PC-3 (cell line): ENCODE data around the gene GH1.
"Not testable (repeated sequence)": the region's sequence is repeated elsewhere in the genome, so short reads cannot be mapped to it uniquely, and the experiment has no call there.

Source experiments
- EZH2 ChIP-seq: fragments of 300-600 bp; sonication (generic); IDR thresholded peaks from one replicate; pipeline ENCODE4 v1.6.1; 2017; ENCODE audit warnings: antibody characterized with exemption, mild to moderate bottlenecking, low read length; ENCODE audit not compliant: unreplicated experiment
- EZH2phosphoT487 ChIP-seq: fragments of 300-600 bp; sonication (generic); IDR thresholded peaks from 2 replicates; pipeline ENCODE4 v1.6.1; 2018; ENCODE audit warnings: mild to moderate bottlenecking, antibody characterized with exemption, low read length, borderline replicate concordance
- TF ChIP-seq, protein P1 (sequence below): fragments of 300-600 bp; sonication (generic); conservative IDR thresholded peaks from 2 replicates; pipeline ENCODE4 v1.5.1; 2017; ENCODE audit warnings: antibody characterized with exemption, low read depth, mild to moderate bottlenecking, low read length

DNA sequence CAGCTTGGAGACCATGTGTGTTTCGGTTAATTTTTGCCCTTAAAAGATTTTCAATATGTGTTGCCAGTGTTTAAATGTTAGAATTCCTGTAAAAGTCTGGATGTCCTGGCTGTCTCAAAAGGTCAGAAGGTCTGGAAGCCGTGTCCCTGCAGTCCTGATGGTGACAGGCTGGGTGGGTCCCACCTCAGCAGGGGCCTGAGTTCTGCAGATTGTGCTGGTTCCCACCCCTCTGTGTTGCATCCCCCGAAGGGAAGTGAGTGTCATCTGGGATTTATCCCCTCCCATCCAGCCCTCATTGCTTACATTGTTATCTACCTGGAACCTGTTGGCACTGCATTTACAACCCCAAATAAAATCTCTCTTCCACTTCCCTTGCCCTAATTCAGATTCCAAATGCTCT lies 24.6 kb downstream of the GH1 start:
- TF ChIP-seq, protein P1, sequence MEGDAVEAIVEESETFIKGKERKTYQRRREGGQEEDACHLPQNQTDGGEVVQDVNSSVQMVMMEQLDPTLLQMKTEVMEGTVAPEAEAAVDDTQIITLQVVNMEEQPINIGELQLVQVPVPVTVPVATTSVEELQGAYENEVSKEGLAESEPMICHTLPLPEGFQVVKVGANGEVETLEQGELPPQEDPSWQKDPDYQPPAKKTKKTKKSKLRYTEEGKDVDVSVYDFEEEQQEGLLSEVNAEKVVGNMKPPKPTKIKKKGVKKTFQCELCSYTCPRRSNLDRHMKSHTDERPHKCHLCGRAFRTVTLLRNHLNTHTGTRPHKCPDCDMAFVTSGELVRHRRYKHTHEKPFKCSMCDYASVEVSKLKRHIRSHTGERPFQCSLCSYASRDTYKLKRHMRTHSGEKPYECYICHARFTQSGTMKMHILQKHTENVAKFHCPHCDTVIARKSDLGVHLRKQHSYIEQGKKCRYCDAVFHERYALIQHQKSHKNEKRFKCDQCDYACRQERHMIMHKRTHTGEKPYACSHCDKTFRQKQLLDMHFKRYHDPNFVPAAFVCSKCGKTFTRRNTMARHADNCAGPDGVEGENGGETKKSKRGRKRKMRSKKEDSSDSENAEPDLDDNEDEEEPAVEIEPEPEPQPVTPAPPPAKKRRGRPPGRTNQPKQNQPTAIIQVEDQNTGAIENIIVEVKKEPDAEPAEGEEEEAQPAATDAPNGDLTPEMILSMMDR = not testable (repeated sequence)
- not testable (repeated sequence) for TF ChIP-seq EZH2, EZH2phosphoT487
